Astrocyte of the hippocampus (primary cell): ENCODE data around the gene SMAD6.

Experiments
- DNase-seq: peaks from one replicate; pipeline ENCODE4 v3.0.0; 2011; ENCODE audit warnings: low read depth, low spot score

SMAD6 gene

DNA sequence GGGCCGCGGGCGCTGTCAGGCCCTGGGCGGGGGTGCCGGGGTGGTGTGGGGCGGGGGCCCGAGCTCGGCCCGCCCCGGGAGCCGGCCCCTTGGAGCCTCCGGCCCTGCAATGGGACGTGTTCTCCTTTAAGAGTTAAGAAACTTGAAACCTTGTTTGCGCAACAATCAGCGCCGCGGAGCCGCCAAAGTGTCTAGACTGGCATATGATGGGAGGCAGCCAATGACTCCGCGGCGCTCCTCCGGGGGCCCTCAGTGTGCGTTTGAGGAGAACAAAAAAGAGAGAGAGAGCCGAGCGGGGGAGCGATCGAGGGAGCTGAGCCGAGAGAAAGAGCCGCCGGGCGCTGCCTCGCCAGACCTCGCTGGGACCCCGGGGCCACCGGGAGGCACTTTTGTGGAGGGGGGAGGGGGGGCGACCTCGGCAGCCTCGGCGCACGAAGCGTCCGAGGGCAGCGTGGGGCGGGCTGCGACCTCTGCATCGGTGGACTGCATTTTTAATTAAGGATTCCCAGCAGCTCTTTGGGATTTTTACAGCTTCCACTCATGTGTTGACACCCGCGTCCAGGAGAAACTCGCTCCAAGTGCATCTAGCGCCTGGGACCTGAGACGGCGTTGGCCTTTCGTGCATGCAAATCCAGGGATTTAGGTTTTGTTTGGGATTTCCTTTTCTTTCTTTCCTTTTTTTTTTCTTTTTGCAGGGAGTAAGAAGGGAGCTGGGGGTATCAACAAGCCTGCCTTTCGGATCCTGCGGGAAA lies at the start of gene SMAD6:
Gene SMAD6 (plus strand): TSS at position 202 of the 752 bp plus-strand sequence. CDS start 1,023 bp downstream, outside the sequence.
- DNase-seq, result peak; percentile 99

DNA sequence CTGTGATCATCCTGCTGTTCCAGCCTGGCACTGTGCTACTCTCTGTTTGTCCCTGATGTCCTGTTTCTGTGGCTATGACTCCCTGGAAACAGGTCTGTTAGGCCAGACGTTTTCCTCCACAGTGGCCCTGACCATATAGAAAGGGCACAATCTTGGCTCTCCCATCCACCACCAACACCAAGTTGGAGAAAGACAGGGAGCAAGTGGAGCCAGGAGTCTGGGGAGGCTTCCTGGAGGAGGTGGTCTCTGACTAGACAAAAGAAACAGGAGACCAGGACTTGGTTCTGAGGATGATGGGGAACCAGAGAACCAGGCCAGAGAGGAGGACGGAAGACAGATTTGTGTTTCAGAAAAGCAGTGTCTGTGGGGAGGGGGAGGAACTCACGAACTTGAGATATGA lies 49.2 kb upstream of the SMAD6 start:
- no peak for DNase-seq

DNA sequence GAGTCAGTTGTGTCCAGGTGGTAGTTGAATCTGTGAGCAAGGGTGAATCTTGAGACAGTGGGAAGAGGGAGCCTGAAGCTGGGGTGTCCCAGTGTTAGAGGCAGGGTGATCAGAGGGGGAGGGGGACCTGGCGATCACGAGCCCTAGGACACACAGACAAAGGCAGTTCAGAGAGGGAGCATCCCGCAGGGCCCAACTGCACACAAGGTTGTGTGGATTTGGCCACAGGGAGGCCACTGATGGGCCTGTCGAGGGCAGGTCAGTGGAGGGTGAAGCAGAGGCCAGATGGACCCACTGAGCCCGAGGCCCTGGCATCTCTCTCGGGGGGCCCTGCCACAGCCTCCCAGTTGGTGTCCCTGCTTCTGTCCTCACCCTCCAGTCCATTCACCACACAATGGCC lies 48.6 kb upstream of the SMAD6 start:
- DNase-seq, result no peak

GRCh38 chr15:66653852-66654251 lies 48.2 kb upstream of the SMAD6 start:
- no peak for DNase-seq

DNA sequence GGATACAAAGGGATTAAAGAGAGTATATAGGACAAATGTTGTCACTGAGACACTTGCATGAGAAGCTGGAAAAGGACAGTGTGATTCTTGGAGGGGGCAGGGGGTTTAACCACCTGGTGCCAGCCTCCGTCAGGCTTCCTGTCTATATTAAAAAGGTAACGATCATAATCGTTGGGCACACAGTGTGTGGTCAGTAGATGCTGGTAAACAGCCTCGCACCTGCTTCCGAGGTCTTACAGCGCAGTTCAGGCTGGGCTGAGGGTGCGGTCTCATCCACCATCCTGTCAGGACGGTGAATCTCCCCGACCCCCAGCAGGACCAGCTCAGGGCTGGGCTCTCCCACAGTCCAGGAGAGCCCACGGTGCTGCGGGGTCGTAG lies 47.7 kb upstream of the SMAD6 start:
- no peak for DNase-seq

GRCh38 chr15:66654739-66655375 lies 47.2 kb upstream of the SMAD6 start:
- DNase-seq, result no peak

DNA sequence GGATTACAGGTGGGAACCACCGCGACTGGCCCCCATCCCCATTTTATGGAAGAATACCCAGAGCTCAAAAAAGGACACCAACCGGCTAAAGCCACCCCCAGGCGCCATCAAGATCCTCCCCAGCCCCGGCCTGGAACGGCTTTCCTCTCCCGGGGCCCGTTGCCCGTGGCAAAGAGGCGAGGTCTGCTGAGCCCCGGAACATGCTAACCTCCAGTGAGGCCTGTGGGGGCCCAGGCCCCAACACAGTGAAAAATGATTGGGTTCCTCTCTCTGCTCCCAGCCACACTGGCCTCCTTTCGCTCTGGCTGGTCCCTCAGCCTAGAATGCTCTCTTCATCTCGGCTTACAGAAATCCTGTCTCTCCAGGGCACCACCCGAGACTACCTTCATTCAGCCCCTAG lies 46.5 kb upstream of the SMAD6 start:
- DNase-seq, result no peak

DNA sequence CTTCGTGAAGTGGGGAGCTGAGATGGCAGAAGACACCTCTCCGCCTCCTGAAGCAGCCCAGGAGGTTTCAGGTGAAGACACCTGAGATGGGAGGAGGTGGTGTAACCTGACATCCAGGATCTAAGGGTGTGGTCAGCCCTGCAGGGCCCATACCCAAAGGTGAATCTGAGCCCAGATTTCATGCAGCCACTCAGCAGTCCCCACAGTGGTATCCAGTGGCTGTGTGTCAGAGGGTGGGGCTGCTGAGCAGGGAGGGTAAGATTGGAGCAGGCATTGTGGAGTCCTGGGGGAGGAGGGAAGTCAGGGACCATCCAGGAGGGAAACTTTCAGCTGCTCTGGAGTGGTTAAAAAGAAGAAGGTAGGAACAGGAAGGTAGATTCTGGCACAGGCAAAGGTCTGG lies 46.0 kb upstream of the SMAD6 start:
- DNase-seq, result no peak

DNA sequence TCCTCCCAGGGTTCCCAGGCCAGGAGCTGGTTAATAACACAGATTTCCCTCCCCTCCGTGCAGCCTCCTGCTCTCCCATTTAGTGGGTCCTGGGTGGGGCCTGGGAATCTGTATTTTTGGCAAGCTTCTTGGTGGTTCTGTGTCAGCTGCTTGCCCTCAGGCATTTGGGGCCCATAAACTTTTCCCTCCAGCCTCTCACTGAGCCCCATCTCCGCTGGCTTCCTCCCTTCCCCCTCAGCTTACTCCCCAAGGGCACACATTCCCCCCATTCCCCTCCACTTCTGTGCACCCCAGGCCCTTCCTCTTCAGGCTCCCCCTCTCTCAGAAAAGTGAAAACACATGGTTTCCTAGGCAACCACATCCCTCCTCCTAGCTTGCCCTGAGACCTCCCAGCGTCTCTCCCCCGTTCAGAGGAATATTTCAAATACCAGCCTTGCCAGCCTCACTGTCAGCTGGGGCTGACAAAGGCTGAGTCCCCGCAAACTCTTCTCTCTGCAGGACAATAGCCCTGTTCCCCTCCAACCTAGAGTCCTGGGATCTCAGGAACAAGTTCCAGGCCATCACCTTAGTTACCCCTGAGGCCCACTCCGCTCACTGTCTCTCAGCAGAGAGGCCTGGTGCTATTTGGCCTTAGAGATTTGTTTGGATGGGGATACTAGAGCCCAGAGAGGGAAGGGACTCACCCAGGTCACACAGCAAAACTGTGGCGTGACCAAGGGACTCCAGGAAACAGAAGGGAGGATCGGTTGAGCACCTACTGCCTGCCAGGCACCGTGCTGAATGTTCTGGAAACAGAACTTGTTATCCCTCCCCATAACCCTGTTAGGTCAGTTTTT lies 44.6 kb upstream of the SMAD6 start:
- peak; percentile 76 for DNase-seq

- DNase-seq, result no peak
These were observed 44.0 kb upstream of the SMAD6 start for GRCh38 chr15:66658044-66658443.

GRCh38 chr15:66658855-66659254 lies 43.2 kb upstream of the SMAD6 start:
- DNase-seq, result no peak

DNA sequence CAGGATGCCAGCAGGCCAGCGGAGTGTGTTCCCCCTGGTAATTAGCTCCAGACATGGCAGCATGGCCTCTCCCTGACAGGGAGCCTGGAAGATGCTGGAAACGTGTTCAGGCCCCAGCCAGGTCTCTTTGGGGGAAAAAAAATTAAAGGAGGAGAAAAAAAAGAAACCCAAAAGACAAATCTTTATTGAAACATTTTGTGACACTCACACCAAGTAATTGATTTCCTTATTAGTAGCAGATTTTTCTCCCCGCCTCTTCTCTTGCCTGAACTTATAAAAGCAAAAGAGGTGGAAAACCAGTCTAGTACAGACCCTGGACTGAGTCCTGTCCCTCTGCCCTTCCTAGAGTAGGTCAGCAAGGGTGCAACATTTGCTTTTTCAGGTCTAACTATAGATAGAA lies 42.7 kb upstream of the SMAD6 start:
- no peak for DNase-seq

DNA sequence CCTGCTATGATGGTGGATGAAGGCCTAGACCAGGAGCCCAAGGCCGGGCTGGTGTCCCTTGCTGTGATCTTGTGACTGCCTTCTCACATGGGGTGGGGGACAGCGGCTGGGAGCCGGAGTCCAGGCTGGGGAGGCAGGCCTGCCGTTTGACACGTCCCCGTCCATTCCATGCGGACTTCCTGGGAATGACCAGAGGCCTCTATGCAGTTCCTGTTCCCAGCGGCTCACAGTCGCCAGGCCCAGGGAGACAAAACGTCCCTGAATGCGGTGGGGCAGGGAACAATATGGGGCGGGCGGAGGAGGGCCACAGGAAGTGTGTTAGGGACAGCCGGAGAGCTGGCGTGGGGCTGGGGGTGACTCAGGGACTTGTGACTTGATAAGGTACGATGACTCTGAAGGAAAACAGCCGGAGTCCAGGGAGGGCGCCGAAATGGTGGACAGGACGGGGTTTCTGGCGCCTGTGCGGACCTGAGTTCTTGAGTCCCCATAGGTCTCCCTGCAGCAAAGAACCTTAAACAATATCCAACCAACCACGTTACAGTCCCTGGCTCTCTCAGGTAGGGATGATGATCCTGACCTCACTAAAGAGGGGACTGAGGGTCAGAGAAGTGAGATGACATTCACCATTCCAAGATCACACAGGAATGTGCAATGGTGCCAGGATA lies 40.5 kb upstream of the SMAD6 start:
- DNase-seq, result no peak

- no peak for DNase-seq
These were observed 39.5 kb upstream of the SMAD6 start for GRCh38 chr15:66662522-66662921.

DNA sequence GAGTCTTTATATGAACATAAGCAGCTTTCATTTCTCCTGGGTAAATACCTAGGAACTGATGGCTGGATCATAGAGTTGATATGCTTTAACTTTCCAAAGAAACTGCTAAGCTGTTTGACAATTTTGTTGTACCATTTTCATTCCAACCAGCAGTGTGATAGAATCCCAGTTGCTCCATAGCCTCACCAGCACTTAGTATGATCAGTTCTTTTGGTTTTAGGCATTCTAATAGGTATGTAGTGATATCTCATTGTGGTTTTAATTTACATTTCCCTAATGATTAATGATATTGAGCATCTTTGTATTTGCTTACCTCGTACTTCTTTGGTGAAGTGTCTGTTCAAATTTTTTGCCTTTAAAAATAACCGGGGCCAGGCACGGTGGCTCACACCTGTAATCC lies 38.4 kb upstream of the SMAD6 start:
- no peak for DNase-seq

GRCh38 chr15:66670175-66670574 lies 31.9 kb upstream of the SMAD6 start:
- no peak for DNase-seq

GRCh38 chr15:66670762-66671580 lies 31.1 kb upstream of the SMAD6 start:
- DNase-seq, result no peak

GRCh38 chr15:66672867-66673266 lies 29.2 kb upstream of the SMAD6 start:
- no peak for DNase-seq

DNA sequence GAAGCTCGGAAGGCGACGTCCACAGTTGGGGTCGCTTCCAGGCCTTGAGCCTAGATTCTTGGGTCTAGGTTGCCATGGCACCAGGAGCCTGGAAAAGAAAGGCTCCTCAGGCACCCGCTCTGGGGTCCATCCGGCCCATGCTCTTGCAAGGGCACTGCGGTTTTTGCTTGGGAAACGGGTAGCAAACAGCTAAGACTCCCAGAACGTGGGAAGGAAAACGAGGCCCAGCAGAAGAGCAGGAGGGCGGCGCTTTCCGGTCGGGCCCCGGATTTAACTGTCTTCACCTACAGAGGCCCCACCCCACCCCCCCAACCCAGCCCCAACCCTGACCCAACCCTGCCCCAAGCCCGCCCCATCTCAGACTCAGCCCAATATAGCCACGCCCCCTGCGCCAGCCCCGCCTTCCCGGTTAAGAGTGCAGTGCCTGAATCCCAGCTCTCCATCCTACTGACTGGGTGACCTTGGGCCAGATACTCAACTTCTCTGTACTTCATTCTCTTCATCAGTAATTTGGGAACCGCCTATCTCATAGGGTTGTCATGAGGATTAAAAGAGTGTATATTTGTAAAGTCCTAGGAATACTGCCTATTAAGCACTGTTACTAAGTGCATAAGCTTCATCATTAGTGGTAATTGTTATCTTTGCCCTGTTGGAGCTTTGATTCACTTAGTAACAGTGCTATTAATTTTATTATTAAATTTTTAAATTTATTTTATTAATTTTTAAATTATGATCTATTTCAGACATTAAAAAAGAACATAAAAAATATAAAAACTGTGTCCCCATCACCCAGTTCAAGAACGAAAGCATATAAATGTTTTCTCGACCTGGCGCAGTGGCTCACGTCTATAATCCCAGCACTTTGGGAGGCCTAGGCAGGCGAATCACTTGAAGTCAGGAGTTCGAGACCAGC lies 28.4 kb upstream of the SMAD6 start:
- DNase-seq, result peak; percentile 41

- no peak for DNase-seq
These were observed 27.3 kb upstream of the SMAD6 start for GRCh38 chr15:66674756-66675155.
